ENCODE data around the gene KRT86.

KRT86 gene

GRCh38 chr12:52354200-52354599 lies 79.8 kb downstream of the KRT86 start:
- DNase-seq: no peak

GRCh38 chr12:52355176-52355575 lies 80.7 kb downstream of the KRT86 start:
- no peak for DNase-seq

GRCh38 chr12:52356031-52356761 lies 81.8 kb downstream of the KRT86 start:
- DNase-seq: no peak

- DNase-seq: no peak
Observed at GRCh38 chr12:52356762-52357580, 82.5 kb downstream of the KRT86 start.

All from nucleus accumbens (tissue), 56 donors.